Keratinocyte (primary cell): ENCODE measurements around the gene PRR20G. TPM values are rescaled to one million over a fixed set of nuclear protein-coding genes. Genes with fewer than 3 reads are reported as not detected.

Experiments
- DNase-seq: peaks from one replicate; pipeline ENCODE4 v3.0.0-alpha.2; 2011; ENCODE audit warnings: low read depth, missing footprints, low spot score
- FAIRE-seq: peaks from 2 replicates; lab custom pipeline; 2011; peaks lifted over from hg19 to GRCh38; lab: Jason Lieb, UNC
- H2AFZ ChIP-seq: 2 replicates; pipeline ENCODE4 v1.6.0; 2012; ENCODE audit warnings: low read length, control low read depth, inconsistent platforms; ENCODE audit not compliant: control insufficient read depth
- H3K27ac ChIP-seq: 2 replicates; pipeline ENCODE4 v1.5.1; 2011; ENCODE audit warnings: low read length; ENCODE audit not compliant: control insufficient read depth, insufficient read depth
- H3K27me3 ChIP-seq: 3 replicates; pipeline ENCODE4 v1.6.0; 2011; ENCODE audit warnings: low read length; ENCODE audit not compliant: control insufficient read depth, insufficient read depth; ENCODE audit errors: extremely low read depth
- H3K36me3 ChIP-seq, 2 experiments: 2 replicates in 1 of 2; 3 replicates in 1 of 2; pipeline ENCODE4 v1.5.1; 2011; ENCODE audit warnings: low read length in 2 of 2, mild to moderate bottlenecking in 1 of 2; ENCODE audit not compliant: control insufficient read depth in 2 of 2, insufficient read depth in 2 of 2; ENCODE audit errors: extremely low read depth in 1 of 2
- H3K4me1 ChIP-seq: 3 replicates; pipeline ENCODE4 v1.5.1; 2011; ENCODE audit warnings: low read length; ENCODE audit not compliant: control insufficient read depth, insufficient read depth; ENCODE audit errors: extremely low read depth
- H3K4me2 ChIP-seq: 3 replicates; pipeline ENCODE4 v1.6.0; 2011; ENCODE audit warnings: low read depth, low read length; ENCODE audit not compliant: control insufficient read depth, insufficient read depth; ENCODE audit errors: extremely low read depth
- H3K4me3 ChIP-seq, 3 experiments: fragments of 200-600 bp in 1 of 3; sonication (generic) in 1 of 3; 2 replicates in 2 of 3; 3 replicates in 1 of 3; pipeline ENCODE4 v1.5.1; 2011 to 2016; ENCODE audit warnings: low read length in 3 of 3, mild to moderate bottlenecking in 3 of 3, control low read depth in 2 of 3, inconsistent platforms in 1 of 3, low read depth in 1 of 3, mixed read lengths in 1 of 3, mixed run types in 1 of 3, moderate library complexity in 1 of 3; ENCODE audit not compliant: control insufficient read depth in 2 of 3, insufficient read depth in 2 of 3; ENCODE audit errors: extremely low read depth in 1 of 3
- H3K79me2 ChIP-seq: 2 replicates; pipeline ENCODE4 v1.6.0; 2012; ENCODE audit warnings: low read length; ENCODE audit not compliant: control insufficient read depth, insufficient read depth
- H3K9ac ChIP-seq: 3 replicates; pipeline ENCODE4 v1.6.0; 2011; ENCODE audit warnings: low read length; ENCODE audit not compliant: control insufficient read depth, insufficient read depth; ENCODE audit errors: extremely low read depth
- H3K9me1 ChIP-seq: 3 replicates; pipeline ENCODE4 v1.6.0; 2011; ENCODE audit warnings: low read length; ENCODE audit not compliant: control insufficient read depth, insufficient read depth; ENCODE audit errors: extremely low read depth
- H3K9me3 ChIP-seq: 2 replicates; pipeline ENCODE4 v1.5.1; 2012; ENCODE audit warnings: low read depth, low read length; ENCODE audit not compliant: control insufficient read depth
- H4K20me1 ChIP-seq: 3 replicates; pipeline ENCODE4 v1.6.0; 2011; ENCODE audit warnings: low read length; ENCODE audit not compliant: control insufficient read depth, insufficient read depth; ENCODE audit errors: extremely low read depth
- EZH2 ChIP-seq: IDR thresholded peaks from one replicate; pipeline ENCODE4 v1.6.1; 2012; ENCODE audit warnings: inconsistent platforms, mild to moderate bottlenecking, low read length, moderate library complexity
- dilution Hi-C: fragments of 300-500 bp; cut with MboI; formaldehyde crosslinking; loops from one replicate; pipeline ENCODE4 v1.7.0; 2020; ENCODE audit warnings: low sequenced_read_pairs; ENCODE audit not compliant: extremely low pct_ligation_motif_present
- polyA plus RNA-seq, 5 experiments: library from polyadenylated mRNA; depleted of rRNA in 3 of 5; stranded (reverse) in 3 of 5; stranded (forward) in 1 of 5; unstranded in 1 of 5; fragments of >200 nt; gene quantifications; 1 replicate in 1 of 5; 2 replicates in 3 of 5; 3 replicates in 1 of 5; pipeline versions ENCODE4 v1.2.1 to v1.2.3, GENCODE V29; 2011 to 2012; ENCODE audit warnings: missing spikeins in 2 of 5, low read depth in 1 of 5, low replicate concordance in 1 of 5
- TF ChIP-seq, protein P1 (sequence below), 3 experiments: IDR thresholded peaks in 1 of 3; conservative IDR thresholded peaks in 1 of 3; optimal IDR thresholded peaks in 1 of 3; 2 replicates in 2 of 3; 3 replicates in 1 of 3; pipeline versions ENCODE3 to v1.5.1; 2011; ENCODE audit warnings: low read length in 3 of 3, mild to moderate bottlenecking in 3 of 3, moderate library complexity in 2 of 3, control low read depth in 1 of 3, inconsistent platforms in 1 of 3; ENCODE audit not compliant: insufficient read depth in 2 of 3; ENCODE audit errors: extremely low read depth in 1 of 3

Gene PRR20G
- polyA plus RNA-seq, 1 donor (not counting 4 experiments of a cell fraction or from before 2014, with no cell fraction given): not detected

- no peaks in the 10 kb centered on the region for H3K9me3 ChIP-seq
- H3K27me3 ChIP-seq: no peaks in the 10 kb centered on the region
- H3K4me2 ChIP-seq: no peak overlapping the region
- no peak for FAIRE-seq
- H3K9ac ChIP-seq: no peak overlapping the region
- H3K4me1 ChIP-seq: peaks cover 9% of the 10 kb centered on the region
- no peak overlapping the region for H3K27ac ChIP-seq
- no peaks in the 10 kb centered on the region for H4K20me1 ChIP-seq
- no peak overlapping the region for H3K4me3 ChIP-seq
- DNase-seq: no peak
- no peak overlapping the region for H2AFZ ChIP-seq
- no peak for TF ChIP-seq EZH2
- no peaks in the 10 kb centered on the region for H3K79me2 ChIP-seq
- H3K36me3 ChIP-seq: no peaks in the 10 kb centered on the region
- H3K9me1 ChIP-seq: no peaks in the 10 kb centered on the region
- dilution Hi-C loops: no loop called here
Measured at GRCh38 chr3:127291114-127291513, 3.3 kb upstream of the PRR20G start.

DNA sequence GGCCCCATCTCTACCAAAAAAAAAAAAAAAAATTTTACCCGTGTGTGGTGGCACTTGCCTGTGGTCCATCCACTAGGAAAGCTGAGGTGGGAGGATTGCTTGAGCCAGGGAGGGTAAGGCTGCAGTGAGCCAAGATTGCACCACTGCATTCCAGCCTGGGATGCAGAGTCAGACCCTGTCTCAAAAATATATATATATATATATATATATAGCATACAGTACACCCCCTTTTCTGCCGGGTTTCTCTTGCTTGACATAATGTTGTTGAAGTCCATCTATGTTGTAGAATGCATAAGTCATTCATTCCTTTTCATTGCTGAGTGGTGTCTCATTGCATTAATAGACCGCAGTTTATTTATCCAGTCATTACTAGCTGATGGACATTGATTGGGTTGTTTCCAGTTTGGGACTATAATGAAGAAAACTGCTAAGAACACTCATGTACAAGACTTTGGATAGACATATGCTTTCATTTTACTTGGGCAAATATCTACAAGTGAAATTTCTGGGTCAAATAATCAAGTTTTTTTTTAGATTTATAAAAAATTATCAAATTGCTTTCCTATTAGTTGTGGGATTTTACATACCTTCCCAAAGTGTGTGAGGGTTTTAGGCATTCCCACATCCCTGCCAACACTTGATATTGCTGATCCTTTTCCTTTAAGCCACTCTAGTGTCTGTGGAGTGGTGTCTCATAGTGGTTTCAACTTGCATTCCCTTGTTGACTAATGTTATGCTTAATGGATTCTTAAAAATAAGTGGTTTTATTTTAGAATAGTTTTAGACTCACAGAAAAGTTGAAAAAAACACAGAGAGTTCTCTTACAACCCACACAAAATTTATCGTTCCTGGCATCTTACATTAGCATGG is 2.1 kb upstream of the PRR20G start:
- H3K27ac ChIP-seq: no peak overlapping the region
- H3K79me2 ChIP-seq: no peaks in the 10 kb centered on the region
- peaks cover 9% of the 10 kb centered on the region for H3K4me1 ChIP-seq
- no peak overlapping the region for H2AFZ ChIP-seq
- H4K20me1 ChIP-seq: no peaks in the 10 kb centered on the region
- DNase-seq (no peak), FAIRE-seq (no peak)
- H3K4me3 ChIP-seq: no peak overlapping the region
- TF ChIP-seq, protein P1, sequence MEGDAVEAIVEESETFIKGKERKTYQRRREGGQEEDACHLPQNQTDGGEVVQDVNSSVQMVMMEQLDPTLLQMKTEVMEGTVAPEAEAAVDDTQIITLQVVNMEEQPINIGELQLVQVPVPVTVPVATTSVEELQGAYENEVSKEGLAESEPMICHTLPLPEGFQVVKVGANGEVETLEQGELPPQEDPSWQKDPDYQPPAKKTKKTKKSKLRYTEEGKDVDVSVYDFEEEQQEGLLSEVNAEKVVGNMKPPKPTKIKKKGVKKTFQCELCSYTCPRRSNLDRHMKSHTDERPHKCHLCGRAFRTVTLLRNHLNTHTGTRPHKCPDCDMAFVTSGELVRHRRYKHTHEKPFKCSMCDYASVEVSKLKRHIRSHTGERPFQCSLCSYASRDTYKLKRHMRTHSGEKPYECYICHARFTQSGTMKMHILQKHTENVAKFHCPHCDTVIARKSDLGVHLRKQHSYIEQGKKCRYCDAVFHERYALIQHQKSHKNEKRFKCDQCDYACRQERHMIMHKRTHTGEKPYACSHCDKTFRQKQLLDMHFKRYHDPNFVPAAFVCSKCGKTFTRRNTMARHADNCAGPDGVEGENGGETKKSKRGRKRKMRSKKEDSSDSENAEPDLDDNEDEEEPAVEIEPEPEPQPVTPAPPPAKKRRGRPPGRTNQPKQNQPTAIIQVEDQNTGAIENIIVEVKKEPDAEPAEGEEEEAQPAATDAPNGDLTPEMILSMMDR (optimal IDR thresholded peaks at IDR 0.05 in 1 of 3, IDR thresholded peaks at IDR 0.05 in 1 of 3, conservative IDR thresholded peaks at IDR 0.05 in 1 of 3; ENCODE audit: extremely low read depth in 1 of 3, insufficient read depth in 2 of 3, low read length in 3 of 3): no peak
- TF ChIP-seq EZH2: no peak
- no peaks in the 10 kb centered on the region for H3K36me3 ChIP-seq
- dilution Hi-C loops: no loop called here
- H3K9ac ChIP-seq: no peak overlapping the region
- no peak overlapping the region for H3K4me2 ChIP-seq
- H3K27me3 ChIP-seq: no peaks in the 10 kb centered on the region
- no peaks in the 10 kb centered on the region for H3K9me1 ChIP-seq
- no peaks in the 10 kb centered on the region for H3K9me3 ChIP-seq
